CD14-positive monocyte (primary cell): ENCODE measurements around the gene SKIC8. TPM values are rescaled to one million over a fixed set of nuclear protein-coding genes. Genes with fewer than 3 reads are reported as not detected.

Source experiments
- DNase-seq, 3 donors: peaks; one replicate each; pipeline ENCODE4 v3.0.0-alpha.2; 2011 to 2022
- H2AFZ ChIP-seq: 2 replicates; pipeline ENCODE4 v1.6.0; 2012; ENCODE audit warnings: mild to moderate bottlenecking, low read depth, low read length, inconsistent platforms; ENCODE audit not compliant: insufficient read depth, poor library complexity, severe bottlenecking
- H3K27ac ChIP-seq, 2 donors: 1 replicate in 1 of 2; 2 replicates in 1 of 2; pipeline ENCODE4 v1.5.1; 2012 to 2013; ENCODE audit warnings: low read length in 2 of 2, control low read depth in 1 of 2, inconsistent platforms in 1 of 2, low read depth in 1 of 2, mild to moderate bottlenecking in 1 of 2
- H3K27me3 ChIP-seq, 2 donors: one replicate each; pipeline versions ENCODE4 v1.6.0 to v1.6.1; 2011 to 2013; ENCODE audit warnings: low read length in 2 of 2; ENCODE audit not compliant: control insufficient read depth in 2 of 2, insufficient read depth in 2 of 2
- H3K36me3 ChIP-seq, 2 donors: replicated peaks in 1 of 2; 1 replicate in 1 of 2; 2 replicates in 1 of 2; pipeline versions ENCODE4 v1.5.1 to v1.6.1; 2012 to 2013; ENCODE audit warnings: low read length in 2 of 2, control low read depth in 1 of 2, inconsistent platforms in 1 of 2, mild to moderate bottlenecking in 1 of 2; ENCODE audit not compliant: insufficient read depth in 2 of 2, control insufficient read depth in 1 of 2
- H3K4me1 ChIP-seq, 2 donors: 1 replicate in 1 of 2; 2 replicates in 1 of 2; pipeline versions ENCODE4 v1.5.1 to v1.6.1; 2012 to 2013; ENCODE audit warnings: low read length in 2 of 2, control low read depth in 1 of 2, inconsistent platforms in 1 of 2, mild to moderate bottlenecking in 1 of 2, moderate library complexity in 1 of 2; ENCODE audit not compliant: insufficient read depth in 2 of 2, control insufficient read depth in 1 of 2
- H3K4me2 ChIP-seq: replicated peaks from 2 replicates; pipeline ENCODE3; 2012; ENCODE audit warnings: low read length, moderate library complexity, mild to moderate bottlenecking; ENCODE audit not compliant: poor library complexity, severe bottlenecking; ENCODE audit errors: extremely low read depth
- H3K4me3 ChIP-seq, 3 experiments: fragments of 200-600 bp in 1 of 3; sonication (generic) in 1 of 3; replicated peaks in 1 of 3; 1 replicate in 2 of 3; 2 replicates in 1 of 3; pipeline ENCODE4 v1.5.1; 2011 to 2013; ENCODE audit warnings: low read length in 3 of 3, mild to moderate bottlenecking in 3 of 3, control low read depth in 2 of 3, low read depth in 2 of 3, inconsistent platforms in 1 of 3, moderate library complexity in 1 of 3
- H3K79me2 ChIP-seq: 2 replicates; pipeline ENCODE4 v1.6.0; 2012; ENCODE audit warnings: mild to moderate bottlenecking, control low read depth, inconsistent platforms, low read length, moderate library complexity; ENCODE audit not compliant: insufficient read depth
- H3K9ac ChIP-seq: 2 replicates; pipeline ENCODE4 v1.6.0; 2017; ENCODE audit warnings: low read length, mild to moderate bottlenecking; ENCODE audit not compliant: insufficient read depth, poor library complexity, severe bottlenecking
- H3K9me3 ChIP-seq, 2 donors: replicated peaks in 1 of 2; 1 replicate in 1 of 2; 2 replicates in 1 of 2; pipeline versions ENCODE4 v1.5.1 to v1.6.1; 2012 to 2013; ENCODE audit warnings: low read length in 2 of 2, control low read depth in 1 of 2; ENCODE audit not compliant: control insufficient read depth in 1 of 2, insufficient read depth in 1 of 2
- H4K20me1 ChIP-seq: 2 replicates; pipeline ENCODE4 v1.6.0; 2012; ENCODE audit warnings: mild to moderate bottlenecking, low read length, control low read depth, moderate library complexity; ENCODE audit not compliant: insufficient read depth
- H3K27ac Mint-ChIP-seq, 7 donors: one replicate each; pipeline ENCODE4 v1.8.0; 2020; ENCODE audit warnings: mild to moderate bottlenecking in 7 of 7, mixed read lengths in 7 of 7, moderate library complexity in 6 of 7, inconsistent platforms in 2 of 7
- H3K27me3 Mint-ChIP-seq, 3 donors: one replicate each; pipeline ENCODE4 v1.8.0; 2021 to 2022; ENCODE audit warnings: low read depth in 3 of 3, mild to moderate bottlenecking in 3 of 3, mixed read lengths in 3 of 3, moderate library complexity in 3 of 3, inconsistent platforms in 1 of 3
- H3K36me3 Mint-ChIP-seq, 2 donors: one replicate each; pipeline ENCODE4 v1.8.0; 2020; ENCODE audit warnings: mixed read lengths in 2 of 2, inconsistent platforms in 1 of 2, mild to moderate bottlenecking in 1 of 2
- H3K4me1 Mint-ChIP-seq: one replicate; pipeline ENCODE4 v1.8.0; 2020; ENCODE audit warnings: mild to moderate bottlenecking, mixed read lengths
- H3K4me3 Mint-ChIP-seq, 2 donors: one replicate each; pipeline ENCODE4 v1.8.0; 2020; ENCODE audit warnings: mild to moderate bottlenecking in 2 of 2, mixed read lengths in 2 of 2, moderate library complexity in 1 of 2
- H3K9me3 Mint-ChIP-seq, 7 donors: one replicate each; pipeline ENCODE4 v1.8.0; 2020 to 2022; ENCODE audit warnings: mixed read lengths in 7 of 7, mild to moderate bottlenecking in 6 of 7, moderate library complexity in 6 of 7, inconsistent platforms in 2 of 7
- WGBS: methylation state at CpG from one replicate; pipeline ENCODE4 v1.1.5; 2013; ENCODE audit warnings: missing lambda C conversion rate; ENCODE audit not compliant: insufficient coverage; 5-methylcytosine and 5-hydroxymethylcytosine counted together
- intact Hi-C, 2 donors: fragments of 100-400 bp; cut with micrococcal nuclease; formaldehyde crosslinking; loops; one replicate each; pipeline versions ENCODE4 v1.15.0 to v1.15.1; 2023
- polyA plus RNA-seq, 3 donors: library from polyadenylated mRNA; depleted of rRNA in 1 of 3; unstranded in 2 of 3; stranded (reverse) in 1 of 3; fragments of 300-500 nt in 2 of 3; fragments of >200 nt in 1 of 3; fragmentation: Illumina TruSeq in 2 of 3; gene quantifications; 1 replicate in 2 of 3; 2 replicates in 1 of 3; pipeline ENCODE4 v1.2.3, GENCODE V29; 2012 to 2021
- TF ChIP-seq, protein P1 (sequence below): fragments of 200-600 bp; IDR thresholded peaks from one replicate; pipeline ENCODE4 v1.8.0; 2022; ENCODE audit warnings: antibody characterized with exemption, mild to moderate bottlenecking

The SKIC8 gene
- polyA plus RNA-seq, 3 donors, result 59.8 to 123 (median 88.0) TPM

DNA sequence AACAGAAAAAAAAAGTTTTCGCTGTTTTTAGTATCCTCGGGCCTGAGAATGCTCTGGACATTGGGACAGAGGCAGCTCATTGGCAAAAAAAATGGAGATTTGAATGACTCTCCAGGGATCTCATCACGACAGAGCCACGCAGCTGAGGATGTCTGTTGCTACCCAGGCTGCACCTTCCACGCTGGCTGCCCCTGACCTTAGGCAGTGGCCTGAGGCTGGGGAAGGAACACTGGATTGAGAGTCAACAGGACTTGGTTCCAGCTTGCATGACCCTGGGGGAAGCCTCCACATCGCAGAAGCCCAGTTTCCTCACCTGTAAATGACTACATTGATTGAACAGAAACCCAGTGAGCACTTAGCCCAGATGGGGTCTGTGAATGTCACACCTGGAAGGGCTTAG lies 56.4 kb downstream of the SKIC8 start:
- TF ChIP-seq, protein P1, sequence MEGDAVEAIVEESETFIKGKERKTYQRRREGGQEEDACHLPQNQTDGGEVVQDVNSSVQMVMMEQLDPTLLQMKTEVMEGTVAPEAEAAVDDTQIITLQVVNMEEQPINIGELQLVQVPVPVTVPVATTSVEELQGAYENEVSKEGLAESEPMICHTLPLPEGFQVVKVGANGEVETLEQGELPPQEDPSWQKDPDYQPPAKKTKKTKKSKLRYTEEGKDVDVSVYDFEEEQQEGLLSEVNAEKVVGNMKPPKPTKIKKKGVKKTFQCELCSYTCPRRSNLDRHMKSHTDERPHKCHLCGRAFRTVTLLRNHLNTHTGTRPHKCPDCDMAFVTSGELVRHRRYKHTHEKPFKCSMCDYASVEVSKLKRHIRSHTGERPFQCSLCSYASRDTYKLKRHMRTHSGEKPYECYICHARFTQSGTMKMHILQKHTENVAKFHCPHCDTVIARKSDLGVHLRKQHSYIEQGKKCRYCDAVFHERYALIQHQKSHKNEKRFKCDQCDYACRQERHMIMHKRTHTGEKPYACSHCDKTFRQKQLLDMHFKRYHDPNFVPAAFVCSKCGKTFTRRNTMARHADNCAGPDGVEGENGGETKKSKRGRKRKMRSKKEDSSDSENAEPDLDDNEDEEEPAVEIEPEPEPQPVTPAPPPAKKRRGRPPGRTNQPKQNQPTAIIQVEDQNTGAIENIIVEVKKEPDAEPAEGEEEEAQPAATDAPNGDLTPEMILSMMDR, result no peak
- Mint-ChIP-seq H3K36me3 (no peaks in the 10 kb centered on the region), H3K4me3 (no peak overlapping the region), H3K27ac (no peak overlapping the region), H3K4me1 (peaks cover 2% of the 10 kb centered on the region), H3K9me3 (peaks cover 0 to 2% (median 0%) of the 10 kb centered on the region in 7 donors), H3K27me3 (peaks cover 1 to 3% (median 2%) of the 10 kb centered on the region in 3 donors)
- no peak overlapping the region for H3K27ac ChIP-seq
- H3K36me3 ChIP-seq, result no peaks in the 10 kb centered on the region
- H4K20me1 ChIP-seq, result no peaks in the 10 kb centered on the region
- H3K4me2 ChIP-seq, result no peak overlapping the region
- no peaks in the 10 kb centered on the region for H3K27me3 ChIP-seq
- no peak overlapping the region for H2AFZ ChIP-seq
- H3K4me3 ChIP-seq, result no peak overlapping the region
- H3K4me1 ChIP-seq, result peaks cover 5% of the 10 kb centered on the region in 2 donors
- no peak overlapping the region for H3K9ac ChIP-seq
- 64% methylated on average over 2 of the region's 6 CpGs for WGBS
- intact Hi-C loops, result loop anchor here (5.0 kb wide), 3 partner anchors 111 to 286 kb away; partner anchors contain the start of gene CIB2 (in 1 of the 2)
- DNase-seq, result no peak
- no peaks in the 10 kb centered on the region for H3K9me3 ChIP-seq
- no peaks in the 10 kb centered on the region for H3K79me2 ChIP-seq

DNA sequence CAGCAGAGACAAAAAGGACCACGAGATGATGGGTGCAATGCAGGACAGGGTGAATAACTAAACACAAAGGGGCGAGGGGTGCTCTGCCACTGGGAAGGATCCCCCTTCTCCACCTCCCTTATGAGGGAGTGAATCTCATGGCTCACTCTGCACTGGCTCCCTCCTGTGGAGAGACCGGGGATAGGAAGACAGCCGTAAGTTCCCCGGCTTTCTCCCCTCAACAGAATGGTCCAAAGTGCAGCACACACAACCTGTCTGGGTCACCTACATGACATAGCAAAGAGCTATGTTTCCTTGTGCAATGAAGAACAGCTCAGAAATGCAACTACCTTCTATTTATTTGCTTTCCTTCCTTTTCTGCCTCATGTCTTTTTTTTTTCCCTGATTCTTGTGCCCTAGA lies 57.3 kb downstream of the SKIC8 start:
- TF ChIP-seq, protein P1, result no peak
- Mint-ChIP-seq H3K4me1 (peaks cover 2% of the 10 kb centered on the region), H3K4me3 (no peak overlapping the region), H3K27me3 (peaks cover 0 to 2% (median 1%) of the 10 kb centered on the region in 3 donors), H3K27ac (no peak overlapping the region), H3K36me3 (no peaks in the 10 kb centered on the region), H3K9me3 (no peaks in the 10 kb centered on the region)
- Histone ChIP-seq H3K4me3 (no peak overlapping the region), H3K4me2 (no peak overlapping the region), H3K27me3 (no peaks in the 10 kb centered on the region), H3K9ac (no peak overlapping the region), H4K20me1 (no peaks in the 10 kb centered on the region), H3K79me2 (no peaks in the 10 kb centered on the region), H3K36me3 (no peaks in the 10 kb centered on the region), H3K27ac (no peak overlapping the region), H3K4me1 (peaks cover 5% of the 10 kb centered on the region in 2 donors), H2AFZ (no peak overlapping the region), H3K9me3 (no peaks in the 10 kb centered on the region)
- peak in 2 of 3 donors; percentile 8 to 22 for DNase-seq
- intact Hi-C loops, result loop anchor here (1.0 to 5.0 kb wide), 4 partner anchors 110 to 285 kb away; partner anchors contain the start of gene CIB2 (in 1 of the 2)
- WGBS, result 74% methylated on average over 3 of the region's 5 CpGs
